Erythroblast (primary cell): ENCODE measurements around the gene NFIA.

Experiments
- GATA1 ChIP-seq: IDR thresholded peaks from 2 replicates; pipeline ENCODE4 v1.6.1; 2011; ENCODE audit warnings: low read depth, mild to moderate bottlenecking, control low read depth, low read length, moderate library complexity
- POLR2A ChIP-seq: IDR thresholded peaks from 2 replicates; pipeline ENCODE4 v1.6.1; 2011; ENCODE audit warnings: mild to moderate bottlenecking, low read length

DNA sequence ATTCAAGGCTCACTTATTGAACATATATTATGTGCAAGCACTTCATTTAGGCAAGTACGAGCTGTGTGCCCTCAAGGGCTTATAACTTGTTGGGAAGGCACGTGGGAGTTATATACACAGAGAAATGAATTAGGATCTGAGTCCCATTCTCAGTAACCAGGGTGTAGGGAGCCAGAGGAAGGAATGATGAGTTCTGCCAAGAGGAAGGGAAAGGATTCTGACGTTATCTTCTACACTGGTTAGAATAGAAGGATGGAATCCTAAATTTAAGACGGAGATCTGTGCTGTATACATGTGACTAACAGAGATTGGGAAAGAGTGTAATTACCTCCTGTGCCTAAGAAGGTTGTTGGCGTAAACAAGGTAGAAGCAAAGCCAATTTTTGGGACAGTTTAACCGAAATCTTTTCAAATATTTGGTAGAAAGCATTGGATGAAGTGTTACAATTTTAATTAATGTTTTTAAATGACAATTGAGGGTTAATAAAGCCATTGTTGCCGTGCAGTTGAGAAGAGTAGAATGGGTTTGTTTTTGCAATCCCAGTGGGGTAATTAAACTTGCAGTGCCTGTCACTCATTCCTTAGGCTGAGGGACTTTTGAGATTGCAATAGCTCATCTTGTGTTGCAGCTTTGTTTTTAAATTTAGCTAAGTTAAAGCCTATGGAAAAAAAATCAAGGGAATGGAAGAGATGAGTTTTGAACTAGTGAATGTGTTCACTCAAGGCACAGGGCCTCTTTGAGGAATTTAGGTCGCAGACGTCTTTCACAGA lies 177.2 kb downstream of the NFIA start:
- TF ChIP-seq POLR2A (no peak), GATA1 (no peak)
